ENCODE results near the gene SLAMF8. TPM values are rescaled to one million over a fixed set of nuclear protein-coding genes. Genes with fewer than 3 reads are reported as not detected.

SLAMF8 gene
- total RNA-seq, 1 experiment from 2014 or later = not detected

GRCh38 chr1:159780583-159781582 lies 45.8 kb upstream of the SLAMF8 start, which contains the start of gene DUSP23:
Gene DUSP23 (plus strand): TSS chr1:159780962. CDS start chr1:159781101, 139 bp downstream.
- DNase-seq = peak; percentile 97 to 99
- intact Hi-C loops (cut with micrococcal nuclease; ENCODE audit: unreplicated experiment) = loop anchor here (1.0 to 5.0 kb wide), 8 partner anchors 9 to 604 kb away; partner anchors contain the start of gene PIGM
- Mint-ChIP-seq H3K4me3 (ENCODE audit: unreplicated experiment) (peak within 1 kb of the TSS; percentile 90), H3K4me1 (ENCODE audit: low read depth, unreplicated experiment) (peaks cover 16% of the 10 kb centered on the region), H3K27ac (ENCODE audit: unreplicated experiment) (peak within 1 kb of the TSS; percentile 89), H3K27me3 (ENCODE audit: insufficient read depth, unreplicated experiment) (no peaks in the 10 kb centered on the region), H3K36me3 (ENCODE audit: insufficient read depth, unreplicated experiment) (peaks cover 7% of the 10 kb centered on the region), H3K9me3 (ENCODE audit: unreplicated experiment) (no peaks in the 10 kb centered on the region)
- peaks cover 15% of the 10 kb centered on the region for H3K4me1 ChIP-seq
- H3K36me3 ChIP-seq (ENCODE audit: control insufficient read depth, insufficient read depth, low read length) = no peaks in the 10 kb centered on the region
- no TSS peak for BruUV-seq (replicated peaks)
- H3K4me3 ChIP-seq (ENCODE audit: low read depth, low read length) = peak within 1 kb of the TSS; percentile 63
- no peaks in the 10 kb centered on the region for H3K27me3 ChIP-seq (replicated peaks; ENCODE audit: control insufficient read depth, insufficient read depth, low read length)
- CTCF ChIA-PET = interaction anchor here (0.6 to 2.3 kb wide), 19 partner anchors 9 to 583 kb away, joined by 3 to 33 read pairs (median 5); partner anchors contain the start of genes IGSF9 and TAGLN2
- POLR2A ChIA-PET = interaction anchor here (0.6 to 1.0 kb wide), 2 partner anchors 28 to 251 kb away, joined by 3 read pairs; partner anchors contain the start of gene PIGM
- TF ChIP-seq CTCF (IDR thresholded peaks at IDR 0.05; ENCODE audit: insufficient read depth in 1 of 2, low read depth in 1 of 2, low read length in 1 of 2, severe bottlenecking in 1 of 2, unreplicated experiment in 1 of 2) = peak; percentile 94 to 97
- no peaks in the 10 kb centered on the region for H3K9me3 ChIP-seq

GRCh38 chr1:159781992-159782391 lies 44.7 kb upstream of the SLAMF8 start:
- peak overlapping the region; percentile 90 for H3K4me3 Mint-ChIP-seq (ENCODE audit: unreplicated experiment)

More at GRCh38 chr1:159781992-159782391, 44.7 kb upstream of the SLAMF8 start:
- Histone ChIP-seq H3K9me3 (no peaks in the 10 kb centered on the region), H3K36me3 (ENCODE audit: control insufficient read depth, insufficient read depth, low read length) (no peaks in the 10 kb centered on the region), H3K27me3 (replicated peaks; ENCODE audit: control insufficient read depth, insufficient read depth, low read length) (no peaks in the 10 kb centered on the region), H3K4me3 (ENCODE audit: low read depth, low read length) (peak overlapping the region; percentile 63), H3K4me1 (peaks cover 23% of the 10 kb centered on the region)
- POLR2A ChIA-PET = no interaction called here
- no peaks in the 10 kb centered on the region for H3K9me3 Mint-ChIP-seq (ENCODE audit: unreplicated experiment)
- peaks cover 7% of the 10 kb centered on the region for H3K36me3 Mint-ChIP-seq (ENCODE audit: insufficient read depth, unreplicated experiment)
- no peak for DNase-seq
- H3K27ac Mint-ChIP-seq (ENCODE audit: unreplicated experiment) = peak overlapping the region; percentile 89
- H3K27me3 Mint-ChIP-seq (ENCODE audit: insufficient read depth, unreplicated experiment) = no peaks in the 10 kb centered on the region
- CTCF ChIA-PET = interaction anchor here (1.4 to 2.3 kb wide), 3 partner anchors 8 to 225 kb away, joined by 14 to 26 read pairs (median 16); no protein-coding TSS in a partner anchor
- intact Hi-C loops (cut with micrococcal nuclease; ENCODE audit: unreplicated experiment) = loop anchor here (2.0 to 5.0 kb wide), 2 partner anchors 65 to 605 kb away; no protein-coding TSS in a partner anchor
- TF ChIP-seq CTCF (IDR thresholded peaks at IDR 0.05; ENCODE audit: insufficient read depth in 1 of 2, low read depth in 1 of 2, low read length in 1 of 2, severe bottlenecking in 1 of 2, unreplicated experiment in 1 of 2) = no peak
- peaks cover 25% of the 10 kb centered on the region for H3K4me1 Mint-ChIP-seq (ENCODE audit: low read depth, unreplicated experiment)
- BruUV-seq (replicated peaks) = no TSS peak
